Measurements from ENCODE around the gene CNTN2. TPM values are rescaled to one million over a fixed set of nuclear protein-coding genes. Genes with fewer than 3 reads are reported as not detected.

The CNTN2 gene
- total RNA-seq, 1 donor from 2014 or later, result 0.10 TPM

GRCh38 chr1:205107327-205107726, 64.3 kb downstream of the CNTN2 start:
- DNase-seq (ENCODE audit: low spot score), result no peak
- no peaks in the 10 kb centered on the region for H3K9me3 Mint-ChIP-seq (ENCODE audit: unreplicated experiment)
- H3K27ac Mint-ChIP-seq (ENCODE audit: unreplicated experiment), result no peak overlapping the region
- H3K4me3 Mint-ChIP-seq (ENCODE audit: unreplicated experiment), result no peak overlapping the region
- TF ChIP-seq CTCF (IDR thresholded peaks at IDR 0.05; ENCODE audit: unreplicated experiment), result no peak
- H3K36me3 Mint-ChIP-seq (ENCODE audit: low read depth, unreplicated experiment), result peaks cover 23% of the 10 kb centered on the region
- H3K4me1 Mint-ChIP-seq (ENCODE audit: unreplicated experiment), result no peaks in the 10 kb centered on the region
- H3K27me3 Mint-ChIP-seq (ENCODE audit: unreplicated experiment), result no peaks in the 10 kb centered on the region

GRCh38 chr1:205108464-205108863, 65.5 kb downstream of the CNTN2 start:
- H3K4me3 Mint-ChIP-seq (ENCODE audit: unreplicated experiment), result no peak overlapping the region
- no peak for TF ChIP-seq CTCF (IDR thresholded peaks at IDR 0.05; ENCODE audit: unreplicated experiment)
- no peak overlapping the region for H3K27ac Mint-ChIP-seq (ENCODE audit: unreplicated experiment)
- no peaks in the 10 kb centered on the region for H3K9me3 Mint-ChIP-seq (ENCODE audit: unreplicated experiment)
- H3K36me3 Mint-ChIP-seq (ENCODE audit: low read depth, unreplicated experiment), result peaks cover 21% of the 10 kb centered on the region
- H3K27me3 Mint-ChIP-seq (ENCODE audit: unreplicated experiment), result no peaks in the 10 kb centered on the region
- no peak for DNase-seq (ENCODE audit: low spot score)
- no peaks in the 10 kb centered on the region for H3K4me1 Mint-ChIP-seq (ENCODE audit: unreplicated experiment)

GRCh38 chr1:205109269-205109668, 66.3 kb downstream of the CNTN2 start:
- Mint-ChIP-seq H3K27ac (ENCODE audit: unreplicated experiment) (no peak overlapping the region), H3K36me3 (ENCODE audit: low read depth, unreplicated experiment) (peaks cover 16% of the 10 kb centered on the region), H3K4me3 (ENCODE audit: unreplicated experiment) (no peak overlapping the region), H3K27me3 (ENCODE audit: unreplicated experiment) (no peaks in the 10 kb centered on the region), H3K9me3 (ENCODE audit: unreplicated experiment) (no peaks in the 10 kb centered on the region), H3K4me1 (ENCODE audit: unreplicated experiment) (no peaks in the 10 kb centered on the region)
- no peak for DNase-seq (ENCODE audit: low spot score)
- no peak for TF ChIP-seq CTCF (IDR thresholded peaks at IDR 0.05; ENCODE audit: unreplicated experiment)

- H3K27ac Mint-ChIP-seq (ENCODE audit: unreplicated experiment), result no peak overlapping the region
- DNase-seq (ENCODE audit: low spot score), result no peak
- H3K27me3 Mint-ChIP-seq (ENCODE audit: unreplicated experiment), result no peaks in the 10 kb centered on the region
- H3K9me3 Mint-ChIP-seq (ENCODE audit: unreplicated experiment), result no peaks in the 10 kb centered on the region
- no peaks in the 10 kb centered on the region for H3K4me1 Mint-ChIP-seq (ENCODE audit: unreplicated experiment)
- no peak for TF ChIP-seq CTCF (IDR thresholded peaks at IDR 0.05; ENCODE audit: unreplicated experiment)
- H3K36me3 Mint-ChIP-seq (ENCODE audit: low read depth, unreplicated experiment), result peaks cover 16% of the 10 kb centered on the region
- H3K4me3 Mint-ChIP-seq (ENCODE audit: unreplicated experiment), result no peak overlapping the region
These were observed 66.7 kb downstream of the CNTN2 start for GRCh38 chr1:205109711-205110110.

- no peak for TF ChIP-seq CTCF (IDR thresholded peaks at IDR 0.05; ENCODE audit: unreplicated experiment)
- Mint-ChIP-seq H3K36me3 (ENCODE audit: low read depth, unreplicated experiment) (peaks cover 5% of the 10 kb centered on the region), H3K27ac (ENCODE audit: unreplicated experiment) (no peak overlapping the region), H3K9me3 (ENCODE audit: unreplicated experiment) (no peaks in the 10 kb centered on the region), H3K4me3 (ENCODE audit: unreplicated experiment) (no peak overlapping the region), H3K4me1 (ENCODE audit: unreplicated experiment) (no peaks in the 10 kb centered on the region), H3K27me3 (ENCODE audit: unreplicated experiment) (no peaks in the 10 kb centered on the region)
- no peak for DNase-seq (ENCODE audit: low spot score)
These were observed 68.3 kb downstream of the CNTN2 start for GRCh38 chr1:205111354-205111753.

All from endothelial cell (in vitro differentiated cells).